ENCODE results near the gene MLXIP. TPM values are rescaled to one million over a fixed set of nuclear protein-coding genes. Genes with fewer than 3 reads are reported as not detected.

The MLXIP gene, protein sequence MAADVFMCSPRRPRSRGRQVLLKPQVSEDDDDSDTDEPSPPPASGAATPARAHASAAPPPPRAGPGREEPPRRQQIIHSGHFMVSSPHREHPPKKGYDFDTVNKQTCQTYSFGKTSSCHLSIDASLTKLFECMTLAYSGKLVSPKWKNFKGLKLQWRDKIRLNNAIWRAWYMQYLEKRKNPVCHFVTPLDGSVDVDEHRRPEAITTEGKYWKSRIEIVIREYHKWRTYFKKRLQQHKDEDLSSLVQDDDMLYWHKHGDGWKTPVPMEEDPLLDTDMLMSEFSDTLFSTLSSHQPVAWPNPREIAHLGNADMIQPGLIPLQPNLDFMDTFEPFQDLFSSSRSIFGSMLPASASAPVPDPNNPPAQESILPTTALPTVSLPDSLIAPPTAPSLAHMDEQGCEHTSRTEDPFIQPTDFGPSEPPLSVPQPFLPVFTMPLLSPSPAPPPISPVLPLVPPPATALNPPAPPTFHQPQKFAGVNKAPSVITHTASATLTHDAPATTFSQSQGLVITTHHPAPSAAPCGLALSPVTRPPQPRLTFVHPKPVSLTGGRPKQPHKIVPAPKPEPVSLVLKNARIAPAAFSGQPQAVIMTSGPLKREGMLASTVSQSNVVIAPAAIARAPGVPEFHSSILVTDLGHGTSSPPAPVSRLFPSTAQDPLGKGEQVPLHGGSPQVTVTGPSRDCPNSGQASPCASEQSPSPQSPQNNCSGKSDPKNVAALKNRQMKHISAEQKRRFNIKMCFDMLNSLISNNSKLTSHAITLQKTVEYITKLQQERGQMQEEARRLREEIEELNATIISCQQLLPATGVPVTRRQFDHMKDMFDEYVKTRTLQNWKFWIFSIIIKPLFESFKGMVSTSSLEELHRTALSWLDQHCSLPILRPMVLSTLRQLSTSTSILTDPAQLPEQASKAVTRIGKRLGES
- polyA plus RNA-seq (2013, experiment 1 of 2): 48.2 TPM
- 49.6 TPM for polyA plus RNA-seq (2013, experiment 2 of 2)

DNA sequence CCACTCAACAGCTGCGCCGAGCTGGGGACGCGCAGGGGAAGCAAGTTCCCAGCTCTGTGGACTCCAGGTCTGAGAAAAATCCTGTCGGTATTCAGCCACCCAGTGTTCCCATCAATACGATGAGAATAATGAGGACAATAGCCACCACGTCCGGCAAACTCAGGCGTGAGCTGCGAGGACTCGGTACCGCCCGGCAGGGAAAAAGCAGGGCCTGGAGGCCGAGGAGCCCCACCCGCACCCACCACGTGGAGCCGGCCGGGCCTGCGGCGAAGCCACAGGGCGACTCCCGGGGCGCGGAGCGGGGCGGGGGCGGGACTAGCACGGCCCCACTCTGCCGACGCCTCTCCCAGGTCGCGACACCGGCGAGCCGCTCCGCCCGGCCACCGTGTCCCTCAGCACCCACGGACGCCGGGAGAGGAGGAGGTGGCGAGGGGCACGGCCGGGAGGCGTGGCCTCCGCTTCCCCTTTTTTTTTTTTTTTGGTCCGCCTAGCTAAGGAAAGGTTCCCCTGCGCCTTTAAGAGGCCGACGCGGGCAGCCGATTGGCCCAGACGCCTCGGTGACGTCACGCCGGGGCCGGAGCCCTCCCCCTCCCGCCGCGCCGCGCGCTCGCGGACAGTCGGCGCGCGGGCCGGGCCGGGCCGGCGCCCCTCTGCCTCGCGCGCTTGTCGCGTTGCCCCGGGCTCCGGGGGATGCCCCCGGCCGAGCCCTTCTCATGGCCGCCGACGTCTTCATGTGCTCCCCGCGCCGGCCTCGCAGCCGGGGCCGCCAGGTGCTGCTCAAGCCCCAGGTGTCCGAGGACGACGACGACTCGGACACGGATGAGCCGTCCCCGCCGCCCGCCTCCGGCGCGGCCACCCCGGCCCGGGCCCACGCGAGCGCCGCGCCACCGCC, at the start of gene MLXIP:
TSS of gene MLXIP (plus strand) at position 616 of the 892 bp plus-strand sequence. CDS start at position 714, 98 bp downstream.
- WGBS (ENCODE audit: extremely low coverage, insufficient coverage, low lambda C conversion rate): no CpG with 5 or more reads among the region's 113 CpGs

DNA sequence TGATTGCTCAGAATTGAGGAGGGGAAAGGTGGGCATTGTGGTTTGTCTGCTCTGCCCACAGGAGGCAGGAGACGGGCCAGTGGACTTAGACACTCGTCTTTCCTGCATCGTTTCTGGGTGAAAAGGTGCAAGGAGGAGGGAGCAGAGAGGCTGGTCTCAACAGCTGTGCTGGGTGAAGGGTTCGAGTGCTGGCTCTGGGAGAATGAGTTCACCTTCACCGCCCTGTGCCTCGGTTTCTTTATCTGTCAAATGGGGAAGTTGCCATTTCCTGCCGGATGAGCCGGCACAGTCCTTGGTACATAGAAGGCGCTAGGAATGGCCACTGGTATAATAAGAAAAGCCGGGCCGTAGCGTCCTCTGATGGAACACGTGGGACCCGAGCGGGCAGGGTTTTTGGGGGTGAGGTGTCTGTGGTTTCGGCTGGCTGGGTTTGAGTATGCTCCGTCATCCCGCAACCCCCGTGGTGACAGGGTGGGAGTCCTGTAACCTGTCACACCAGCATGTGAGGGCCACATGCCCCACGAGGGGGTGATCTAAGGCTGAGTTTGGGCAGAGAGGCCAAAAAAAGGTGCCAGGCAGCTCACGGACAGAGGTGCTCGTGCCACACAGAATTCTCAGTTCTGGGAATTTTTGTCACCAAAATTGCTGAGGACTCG, 49.5 kb upstream of the MLXIP start:
- H3K79me2 ChIP-seq (ENCODE audit: control insufficient read depth, insufficient read depth, low read length): peaks cover 26% of the 10 kb centered on the region
- no peak overlapping the region for H2BK15ac ChIP-seq (replicated peaks; ENCODE audit: low read depth)
- no peak overlapping the region for H3K4ac ChIP-seq (ENCODE audit: low read depth, low read length)
- no peak overlapping the region for H4K8ac ChIP-seq (ENCODE audit: low read depth, low read length)
- no peak overlapping the region for H4K5ac ChIP-seq (ENCODE audit: low read length)
- peak overlapping the region; percentile 56 for H3K23ac ChIP-seq (ENCODE audit: low read length)
- H3K56ac ChIP-seq (ENCODE audit: low read length): no peak overlapping the region
- DNase-seq: no peak
- H2AK5ac ChIP-seq (ENCODE audit: low read length): no peak overlapping the region
- H3K27me3 ChIP-seq (ENCODE audit: insufficient read depth, low read length, poor library complexity): no peaks in the 10 kb centered on the region
- no peak overlapping the region for H3K9ac ChIP-seq (ENCODE audit: low read length)
- H3K4me2 ChIP-seq (ENCODE audit: low read length): no peak overlapping the region
- H3K4me3 ChIP-seq (ENCODE audit: low read length): no peak overlapping the region
- no CpG with 5 or more reads among the region's 23 CpGs for WGBS (ENCODE audit: extremely low coverage, insufficient coverage, low lambda C conversion rate)
- H3K4me1 ChIP-seq (ENCODE audit: control insufficient read depth, low read depth, low read length): no peaks in the 10 kb centered on the region
- H3K36me3 ChIP-seq (ENCODE audit: control insufficient read depth, insufficient read depth, low read length): no peaks in the 10 kb centered on the region
- no peak overlapping the region for H3K27ac ChIP-seq (ENCODE audit: low read depth, low read length)
- H3K18ac ChIP-seq (ENCODE audit: low read length): no peak overlapping the region
- H2BK5ac ChIP-seq (ENCODE audit: low read length): no peak overlapping the region
- H3K79me1 ChIP-seq (ENCODE audit: low read length): peaks cover 21% of the 10 kb centered on the region
- no peak overlapping the region for H2BK120ac ChIP-seq (ENCODE audit: low read depth, low read length)

More for the DNA sequence above, at the start of gene MLXIP:
- Histone ChIP-seq H3K27ac (ENCODE audit: low read depth, low read length) (peak within 1 kb of the TSS; percentile 6), H3K79me2 (ENCODE audit: control insufficient read depth, insufficient read depth, low read length) (peaks cover 33% of the 10 kb centered on the region), H3K4ac (ENCODE audit: low read depth, low read length) (peak within 1 kb of the TSS; percentile 94), H3K4me1 (ENCODE audit: control insufficient read depth, low read depth, low read length) (peaks cover 9% of the 10 kb centered on the region), H2AK5ac (ENCODE audit: low read length) (no peak within 1 kb of the TSS), H4K5ac (ENCODE audit: low read length) (no peak within 1 kb of the TSS), H3K23ac (ENCODE audit: low read length) (peak within 1 kb of the TSS; percentile 29), H3K56ac (ENCODE audit: low read length) (peak within 1 kb of the TSS; percentile 89), H3K4me2 (ENCODE audit: low read length) (peak within 1 kb of the TSS; percentile 90), H3K18ac (ENCODE audit: low read length) (peak within 1 kb of the TSS; percentile 57), H3K9ac (ENCODE audit: low read length) (peak within 1 kb of the TSS; percentile 85), H3K79me1 (ENCODE audit: low read length) (peaks cover 22% of the 10 kb centered on the region), H2BK5ac (ENCODE audit: low read length) (no peak within 1 kb of the TSS), H3K27me3 (ENCODE audit: insufficient read depth, low read length, poor library complexity) (no peaks in the 10 kb centered on the region), H3K4me3 (ENCODE audit: low read length) (peak within 1 kb of the TSS; percentile 69), H3K36me3 (ENCODE audit: control insufficient read depth, insufficient read depth, low read length) (no peaks in the 10 kb centered on the region), H2BK15ac (replicated peaks; ENCODE audit: low read depth) (no peak within 1 kb of the TSS), H4K8ac (ENCODE audit: low read depth, low read length) (no peak within 1 kb of the TSS), H2BK120ac (ENCODE audit: low read depth, low read length) (no peak within 1 kb of the TSS)
- peak; percentile 95 for DNase-seq

DNA sequence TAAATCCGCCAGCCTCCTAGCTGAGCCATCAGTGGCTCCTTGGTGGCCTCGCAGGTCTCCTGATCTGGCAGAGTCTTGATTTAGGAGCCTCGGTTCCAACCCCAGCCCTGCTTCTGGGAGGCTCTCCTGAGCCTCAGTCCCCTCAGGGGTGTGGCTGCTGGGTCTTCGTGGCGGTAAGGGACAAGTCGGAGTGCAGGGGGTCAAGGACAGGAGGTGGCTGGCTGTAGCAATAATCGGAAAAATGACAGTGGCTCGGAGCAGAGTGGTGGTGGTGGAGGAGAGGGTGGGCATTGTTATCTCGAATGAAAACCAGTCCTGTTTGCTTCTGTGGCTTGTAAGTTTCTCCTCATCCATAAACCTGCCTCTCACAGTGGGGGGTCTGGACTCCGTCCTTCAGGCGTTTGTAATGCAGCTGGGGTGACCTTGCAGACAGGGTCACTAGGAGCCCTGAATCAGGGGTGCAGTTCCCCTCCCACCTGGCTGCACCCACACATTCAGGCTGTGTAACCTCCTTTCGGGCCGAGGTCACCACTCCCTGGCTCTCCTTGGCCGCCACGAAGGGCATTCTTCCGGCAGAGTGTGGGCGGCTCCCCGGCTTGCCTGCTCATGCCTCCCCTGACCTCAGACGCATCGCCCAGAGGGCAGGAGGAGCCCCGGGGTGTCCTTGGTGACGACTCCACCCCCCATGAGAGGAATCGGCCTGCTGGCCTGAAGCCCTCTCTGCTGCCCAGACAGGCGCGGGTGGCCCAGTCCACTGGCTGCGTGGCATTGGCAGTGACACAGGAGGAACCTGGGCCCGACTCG, 48.7 kb upstream of the MLXIP start:
- Histone ChIP-seq H3K27me3 (ENCODE audit: insufficient read depth, low read length, poor library complexity) (no peaks in the 10 kb centered on the region), H3K4me1 (ENCODE audit: control insufficient read depth, low read depth, low read length) (no peaks in the 10 kb centered on the region), H2BK120ac (ENCODE audit: low read depth, low read length) (no peak overlapping the region), H3K79me2 (ENCODE audit: control insufficient read depth, insufficient read depth, low read length) (peaks cover 22% of the 10 kb centered on the region), H3K56ac (ENCODE audit: low read length) (no peak overlapping the region), H3K23ac (ENCODE audit: low read length) (no peak overlapping the region), H3K4me3 (ENCODE audit: low read length) (no peak overlapping the region), H3K4me2 (ENCODE audit: low read length) (no peak overlapping the region), H2BK5ac (ENCODE audit: low read length) (no peak overlapping the region), H2AK5ac (ENCODE audit: low read length) (no peak overlapping the region), H3K9ac (ENCODE audit: low read length) (no peak overlapping the region), H3K4ac (ENCODE audit: low read depth, low read length) (no peak overlapping the region), H3K18ac (ENCODE audit: low read length) (no peak overlapping the region), H3K36me3 (ENCODE audit: control insufficient read depth, insufficient read depth, low read length) (no peaks in the 10 kb centered on the region), H3K27ac (ENCODE audit: low read depth, low read length) (no peak overlapping the region), H4K5ac (ENCODE audit: low read length) (no peak overlapping the region), H4K8ac (ENCODE audit: low read depth, low read length) (no peak overlapping the region), H2BK15ac (replicated peaks; ENCODE audit: low read depth) (no peak overlapping the region), H3K79me1 (ENCODE audit: low read length) (peaks cover 21% of the 10 kb centered on the region)
- no peak for DNase-seq
- WGBS (ENCODE audit: extremely low coverage, insufficient coverage, low lambda C conversion rate): no CpG with 5 or more reads among the region's 28 CpGs

DNA sequence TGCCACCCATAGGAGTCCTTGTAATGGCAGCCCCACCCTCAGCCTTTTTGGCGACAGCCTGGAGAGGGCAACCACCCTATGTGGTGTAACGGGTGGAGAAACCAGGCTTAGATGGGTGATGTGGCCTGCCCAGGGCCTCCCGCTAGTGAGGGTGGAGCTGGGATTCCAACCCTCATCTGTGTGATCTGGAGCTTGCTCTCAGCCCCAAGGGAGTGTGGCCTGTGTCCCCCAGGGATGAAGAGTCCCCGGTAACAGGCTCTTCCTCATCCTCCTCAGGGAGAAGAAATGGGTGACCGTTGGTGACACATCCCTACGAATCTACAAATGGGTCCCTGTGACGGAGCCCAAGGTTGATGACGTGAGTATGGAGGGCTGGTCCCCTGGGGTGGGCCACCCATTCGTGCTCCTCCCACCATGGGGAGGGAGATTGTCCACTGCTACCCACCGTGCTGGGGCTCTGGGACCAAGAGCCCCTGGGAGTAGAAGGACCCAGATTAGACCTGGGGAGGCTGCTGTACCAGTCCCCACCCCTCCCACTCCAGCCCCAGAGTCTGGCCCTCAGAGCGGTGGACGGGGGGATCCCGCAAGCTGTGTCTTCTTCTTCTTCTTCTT, 48.0 kb upstream of the MLXIP start:
- Histone ChIP-seq H3K79me1 (ENCODE audit: low read length) (peaks cover 21% of the 10 kb centered on the region), H3K4me1 (ENCODE audit: control insufficient read depth, low read depth, low read length) (no peaks in the 10 kb centered on the region), H3K23ac (ENCODE audit: low read length) (no peak overlapping the region), H3K79me2 (ENCODE audit: control insufficient read depth, insufficient read depth, low read length) (peaks cover 22% of the 10 kb centered on the region), H3K56ac (ENCODE audit: low read length) (no peak overlapping the region), H3K4ac (ENCODE audit: low read depth, low read length) (no peak overlapping the region), H3K18ac (ENCODE audit: low read length) (no peak overlapping the region), H4K8ac (ENCODE audit: low read depth, low read length) (no peak overlapping the region), H4K5ac (ENCODE audit: low read length) (no peak overlapping the region), H2AK5ac (ENCODE audit: low read length) (no peak overlapping the region), H3K27ac (ENCODE audit: low read depth, low read length) (no peak overlapping the region), H3K9ac (ENCODE audit: low read length) (no peak overlapping the region), H3K4me3 (ENCODE audit: low read length) (no peak overlapping the region), H2BK5ac (ENCODE audit: low read length) (no peak overlapping the region), H2BK120ac (ENCODE audit: low read depth, low read length) (no peak overlapping the region), H3K27me3 (ENCODE audit: insufficient read depth, low read length, poor library complexity) (no peaks in the 10 kb centered on the region), H3K36me3 (ENCODE audit: control insufficient read depth, insufficient read depth, low read length) (no peaks in the 10 kb centered on the region), H2BK15ac (replicated peaks; ENCODE audit: low read depth) (no peak overlapping the region), H3K4me2 (ENCODE audit: low read length) (no peak overlapping the region)
- WGBS (ENCODE audit: extremely low coverage, insufficient coverage, low lambda C conversion rate): no CpG with 5 or more reads among the region's 13 CpGs
- DNase-seq: no peak

Measured in mesendoderm (in vitro differentiated cells).